Activated naive CD8-positive, alpha-beta T cell treated with anti-CD3 and anti-CD28 coated beads, Interleukin-2, amount 10 ng/mL, durations not matched to agents 7 days and 5 days (primary cell): Measurements from ENCODE around the gene MUS81. TPM values are rescaled to one million over a fixed set of nuclear protein-coding genes. Genes with fewer than 3 reads are reported as not detected.

Source experiments
- ATAC-seq: fragments of 150-1000 bp; cut with Tn5 transposase; one replicate; pipeline ENCODE4 v1.10.0; 2021; ENCODE audit warnings: low read depth, moderate library complexity
- POLR2A ChIA-PET: fragments of 350-600 bp; sonication (Branson Sonifier 250); formaldehyde crosslinking; loops from one replicate; lab custom pipeline; 2021; ENCODE audit warnings: antibody characterized with exemption; lab: Charles Lee
- DNase-seq: peaks from one replicate; pipeline ENCODE4 v3.0.0; 2021
- H3K27ac Mint-ChIP-seq: one replicate; pipeline ENCODE4 v1.8.0; 2022; ENCODE audit warnings: mild to moderate bottlenecking, mixed read lengths
- H3K27me3 Mint-ChIP-seq: one replicate; pipeline ENCODE4 v1.8.0; 2022; ENCODE audit warnings: mild to moderate bottlenecking, moderate library complexity, mixed read lengths
- H3K36me3 Mint-ChIP-seq: one replicate; pipeline ENCODE4 v1.8.0; 2021; ENCODE audit warnings: mild to moderate bottlenecking, mixed read lengths
- H3K4me1 Mint-ChIP-seq: one replicate; pipeline ENCODE4 v1.8.0; 2021; ENCODE audit warnings: mixed read lengths
- H3K4me3 Mint-ChIP-seq: one replicate; pipeline ENCODE4 v1.8.0; 2022; ENCODE audit warnings: mild to moderate bottlenecking, moderate library complexity, mixed read lengths
- H3K9me3 Mint-ChIP-seq: one replicate; pipeline ENCODE4 v1.8.0; 2021; ENCODE audit warnings: mixed read lengths
- total RNA-seq, 2 experiments: library from RNA; stranded (reverse); gene quantifications; one replicate each; pipeline ENCODE4 v1.2.3, GENCODE V29; 2021

The MUS81 gene
- total RNA-seq, 2 experiments from 2014 or later: 102 to 110 TPM

- Mint-ChIP-seq H3K27ac (peak overlapping the region; percentile 62), H3K9me3 (no peaks in the 10 kb centered on the region), H3K4me3 (no peak overlapping the region), H3K27me3 (no peaks in the 10 kb centered on the region), H3K36me3 (peaks cover 2% of the 10 kb centered on the region), H3K4me1 (peaks cover 38% of the 10 kb centered on the region)
- POLR2A ChIA-PET: interaction anchor here (1.4 to 10.9 kb wide), 3 partner anchors 7 to 32 kb away, joined by 3 to 170 read pairs (median 108); partner anchors contain the start of genes CCDC85B, EFEMP2 and FIBP
- DNase-seq (no peak), ATAC-seq (no peak)
These were observed 36.1 kb downstream of the MUS81 start for GRCh38 chr11:65896034-65896999.

GRCh38 chr11:65897020-65897471, 36.8 kb downstream of the MUS81 start:
- peaks cover 2% of the 10 kb centered on the region for H3K27me3 Mint-ChIP-seq
- POLR2A ChIA-PET: interaction anchor here (0.7 to 10.9 kb wide), 3 partner anchors 7 to 186 kb away, joined by 3 to 170 read pairs (median 108); partner anchors contain the start of genes CCDC85B and FIBP
- DNase-seq: no peak
- peaks cover 38% of the 10 kb centered on the region for H3K4me1 Mint-ChIP-seq
- no peaks in the 10 kb centered on the region for H3K9me3 Mint-ChIP-seq
- H3K36me3 Mint-ChIP-seq: peaks cover 2% of the 10 kb centered on the region
- H3K4me3 Mint-ChIP-seq: no peak overlapping the region
- ATAC-seq: no peak
- peak overlapping the region; percentile 23 for H3K27ac Mint-ChIP-seq

GRCh38 chr11:65898656-65899355, 38.6 kb downstream of the MUS81 start:
- Mint-ChIP-seq H3K27ac (peak overlapping the region; percentile 79), H3K9me3 (no peaks in the 10 kb centered on the region), H3K4me3 (peak overlapping the region; percentile 87), H3K27me3 (peaks cover 6% of the 10 kb centered on the region), H3K4me1 (peaks cover 32% of the 10 kb centered on the region), H3K36me3 (peaks cover 2% of the 10 kb centered on the region)
- POLR2A ChIA-PET: interaction anchor here (0.6 to 8.0 kb wide), 7 partner anchors 9 to 1138 kb away, joined by 3 to 108 read pairs (median 4); partner anchors contain the start of genes CCDC85B and FIBP
- DNase-seq: no peak
- no peak for ATAC-seq

- Mint-ChIP-seq H3K4me3 (peak overlapping the region; percentile 72), H3K9me3 (no peaks in the 10 kb centered on the region), H3K27ac (peak overlapping the region; percentile 51), H3K27me3 (peaks cover 8% of the 10 kb centered on the region), H3K4me1 (peaks cover 27% of the 10 kb centered on the region), H3K36me3 (peaks cover 2% of the 10 kb centered on the region)
- DNase-seq (peak; percentile 71), ATAC-seq (peak; percentile 28)
- POLR2A ChIA-PET: interaction anchor here (0.6 to 8.0 kb wide), 10 partner anchors 9 to 1139 kb away, joined by 3 to 108 read pairs (median 4); partner anchors contain the start of genes C11orf68, CCDC85B, FIBP and MUS81
These were observed 39.3 kb downstream of the MUS81 start for GRCh38 chr11:65899356-65900124.

DNA sequence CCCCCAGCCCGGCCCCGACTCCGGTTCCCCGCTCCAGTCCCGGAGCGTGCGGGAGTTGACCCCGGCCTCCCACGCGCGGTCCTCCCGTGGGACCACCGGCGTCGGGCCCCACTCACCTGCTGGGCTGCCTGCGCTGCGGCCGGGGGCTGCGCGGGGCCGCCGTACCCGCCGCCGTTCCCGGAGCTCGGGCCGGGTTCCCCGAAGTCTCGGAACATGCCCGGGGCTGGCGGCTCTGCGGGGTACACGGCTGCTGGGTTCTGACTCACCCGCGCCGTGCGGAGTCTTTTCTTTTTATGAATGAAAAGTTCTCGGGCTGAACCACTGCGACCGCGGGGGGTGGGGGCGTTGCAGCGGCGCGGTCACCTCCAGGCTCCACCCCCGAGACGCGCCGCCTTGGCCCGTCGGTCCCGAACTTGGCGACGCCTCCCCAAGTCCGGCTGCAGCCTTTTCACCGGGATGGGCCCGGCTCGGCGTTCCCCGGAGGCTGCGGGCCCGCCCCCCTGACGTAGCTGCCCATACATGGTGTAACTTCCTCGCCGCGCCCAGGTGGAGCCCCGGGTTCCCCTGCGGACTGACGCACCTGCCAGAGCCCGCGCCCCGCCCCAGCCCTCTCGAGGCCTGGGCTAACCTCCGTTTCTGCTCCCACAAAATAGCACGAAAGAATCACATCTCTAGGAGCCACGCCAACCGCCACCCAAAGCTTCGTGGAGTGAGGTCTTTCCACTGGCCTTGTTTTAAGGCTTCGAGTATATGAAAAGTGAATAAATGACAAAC, 40.1 kb downstream of the MUS81 start, which contains the start of gene FOSL1:
Gene FOSL1 (minus strand): TSS at position 264 of the 774 bp plus-strand sequence. CDS start 49 bp downstream, at position 215.
- peaks cover 24% of the 10 kb centered on the region for H3K4me1 Mint-ChIP-seq
- H3K9me3 Mint-ChIP-seq: no peaks in the 10 kb centered on the region
- peak within 1 kb of the TSS; percentile 51 for H3K27ac Mint-ChIP-seq
- POLR2A ChIA-PET: interaction anchor here (0.6 to 8.0 kb wide), 11 partner anchors 9 to 453 kb away, joined by 3 to 108 read pairs (median 5); partner anchors contain the start of genes C11orf68, CCDC85B, FIBP and MUS81
- H3K36me3 Mint-ChIP-seq: peaks cover 2% of the 10 kb centered on the region
- H3K27me3 Mint-ChIP-seq: peaks cover 8% of the 10 kb centered on the region
- peak; percentile 92 for ATAC-seq
- peak within 1 kb of the TSS; percentile 72 for H3K4me3 Mint-ChIP-seq
- peak; percentile 90 for DNase-seq

DNA sequence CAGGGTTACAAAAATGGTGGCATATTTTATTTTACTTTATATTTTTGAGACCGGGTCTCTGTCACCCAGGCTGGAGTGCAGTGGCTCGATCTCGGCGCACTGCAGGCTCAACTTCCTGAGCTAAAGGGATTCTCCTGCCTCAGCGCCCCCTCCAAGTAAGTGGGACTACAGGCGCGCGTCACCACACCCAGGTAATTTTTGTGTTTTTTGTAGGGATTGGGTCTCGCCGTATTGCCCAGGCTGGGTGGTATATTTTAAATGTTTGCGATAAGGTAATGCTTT, 40.6 kb downstream of the MUS81 start:
- Mint-ChIP-seq H3K27ac (peak overlapping the region; percentile 51), H3K4me1 (peaks cover 19% of the 10 kb centered on the region), H3K36me3 (no peaks in the 10 kb centered on the region), H3K4me3 (peak overlapping the region; percentile 59), H3K9me3 (no peaks in the 10 kb centered on the region), H3K27me3 (peaks cover 8% of the 10 kb centered on the region)
- POLR2A ChIA-PET: interaction anchor here (0.7 to 8.0 kb wide), 10 partner anchors 8 to 261 kb away, joined by 3 to 108 read pairs (median 6); partner anchors contain the start of genes C11orf68, CCDC85B, FIBP and MUS81
- ATAC-seq (no peak), DNase-seq (no peak)

DNA sequence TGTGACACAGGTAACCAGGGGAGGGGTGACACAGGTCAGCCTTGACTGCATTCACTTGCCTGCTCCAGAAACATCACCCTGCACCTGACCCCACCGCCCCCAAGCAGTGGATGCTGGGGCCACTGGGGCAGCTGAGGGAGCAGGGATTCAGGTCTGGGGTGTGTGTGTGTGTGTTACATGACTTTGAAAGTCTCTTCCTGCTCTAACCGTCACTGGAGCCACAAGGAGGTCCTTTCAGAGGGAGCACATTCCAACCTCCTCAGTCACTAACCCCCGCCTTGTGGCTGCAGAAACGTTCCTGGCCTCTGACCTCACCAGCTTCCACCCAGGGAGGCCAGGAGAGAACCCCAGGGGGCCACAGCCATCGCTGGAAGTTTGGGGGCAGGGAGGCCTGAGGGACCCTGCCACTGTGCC, 42.8 kb downstream of the MUS81 start:
- no peak overlapping the region for H3K27ac Mint-ChIP-seq

DNA sequence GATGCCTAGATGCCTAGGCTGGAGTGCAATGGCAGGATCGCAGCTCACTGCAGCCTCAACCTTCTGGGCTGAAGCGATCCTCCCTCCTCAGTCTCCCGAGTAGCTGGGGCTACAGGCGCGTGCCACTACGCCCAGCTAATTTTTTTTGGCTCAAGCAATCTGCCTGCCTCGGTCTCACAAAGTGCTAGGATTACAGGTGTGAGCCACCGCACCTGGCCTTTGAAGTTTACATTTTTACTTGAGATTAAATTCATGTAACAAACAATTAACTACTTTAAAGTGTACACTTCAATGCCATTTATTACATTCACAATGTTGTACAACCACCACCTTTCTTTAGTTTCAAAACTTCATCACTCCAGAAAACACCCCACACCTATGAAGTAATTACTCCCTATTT, 43.5 kb downstream of the MUS81 start:
- H3K9me3 Mint-ChIP-seq: no peaks in the 10 kb centered on the region
- DNase-seq (no peak), ATAC-seq (no peak)
- no peak overlapping the region for H3K4me3 Mint-ChIP-seq
- peaks cover 11% of the 10 kb centered on the region for H3K27me3 Mint-ChIP-seq
- peaks cover 9% of the 10 kb centered on the region for H3K4me1 Mint-ChIP-seq
- POLR2A ChIA-PET: interaction anchor here (8.0 kb wide), 1 partner anchor 14 kb away, joined by 108 read pairs; the partner anchor contains the start of genes CCDC85B and FIBP
- no peaks in the 10 kb centered on the region for H3K36me3 Mint-ChIP-seq
- no peak overlapping the region for H3K27ac Mint-ChIP-seq

More for the DNA sequence above, 42.8 kb downstream of the MUS81 start:
- Mint-ChIP-seq H3K27me3 (peaks cover 11% of the 10 kb centered on the region), H3K36me3 (no peaks in the 10 kb centered on the region), H3K4me3 (no peak overlapping the region), H3K4me1 (peaks cover 12% of the 10 kb centered on the region), H3K9me3 (no peaks in the 10 kb centered on the region)
- POLR2A ChIA-PET: interaction anchor here (8.0 kb wide), 1 partner anchor 13 kb away, joined by 108 read pairs; the partner anchor contains the start of genes CCDC85B and FIBP
- ATAC-seq (no peak), DNase-seq (no peak)

DNA sequence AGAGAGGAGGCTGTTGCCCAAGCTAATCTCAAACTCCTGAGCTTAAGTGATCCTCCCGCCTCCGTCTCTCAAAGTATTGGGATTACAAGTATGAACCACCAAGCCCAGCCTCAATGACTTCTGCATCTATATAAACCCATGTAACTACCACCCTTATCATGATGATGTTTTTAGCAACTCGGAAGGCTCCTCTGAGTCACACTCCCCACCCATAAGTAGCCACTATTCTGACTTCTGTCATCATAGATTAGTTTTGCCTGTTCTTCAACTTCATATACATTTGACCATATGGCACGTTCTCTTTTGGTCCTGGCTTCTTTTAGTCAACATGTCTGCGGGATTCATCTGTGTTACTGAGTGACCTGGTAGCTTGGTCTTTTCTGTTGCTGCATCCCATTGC, 46.4 kb downstream of the MUS81 start:
- H3K9me3 Mint-ChIP-seq: no peaks in the 10 kb centered on the region
- POLR2A ChIA-PET: interaction anchor here (0.8 to 1.5 kb wide), 2 partner anchors 12 to 16 kb away, joined by 3 to 5 read pairs; partner anchors contain the start of gene CCDC85B
- H3K36me3 Mint-ChIP-seq: no peaks in the 10 kb centered on the region
- ATAC-seq (no peak), DNase-seq (no peak)
- peaks cover 13% of the 10 kb centered on the region for H3K27me3 Mint-ChIP-seq
- no peak overlapping the region for H3K4me3 Mint-ChIP-seq
- peaks cover 12% of the 10 kb centered on the region for H3K4me1 Mint-ChIP-seq
- H3K27ac Mint-ChIP-seq: no peak overlapping the region

GRCh38 chr11:65907878-65908277, 47.6 kb downstream of the MUS81 start:
- no peak overlapping the region for H3K4me3 Mint-ChIP-seq
- H3K4me1 Mint-ChIP-seq: peaks cover 13% of the 10 kb centered on the region
- H3K9me3 Mint-ChIP-seq: no peaks in the 10 kb centered on the region
- no peak overlapping the region for H3K27ac Mint-ChIP-seq
- no peaks in the 10 kb centered on the region for H3K36me3 Mint-ChIP-seq
- no peak for ATAC-seq
- peaks cover 8% of the 10 kb centered on the region for H3K27me3 Mint-ChIP-seq
- POLR2A ChIA-PET: interaction anchor here (1.7 kb wide), 1 partner anchor 10 kb away, joined by 6 read pairs; no protein-coding TSS in a partner anchor
- DNase-seq: no peak
